ENCODE data around the gene PPM1A.

GRCh38 chr14:60294411-60295069, 45.5 kb downstream of the PPM1A start:
- TF ChIP-seq CTCF (IDR thresholded peaks at IDR 0.05; ENCODE audit: low read length) (no peak), EZH2 (IDR thresholded peaks at IDR 0.05; ENCODE audit: borderline replicate concordance, low read length) (no peak)

All from OCI-LY1 (cell line).